Left lung (tissue), 10 donors: Measurements from ENCODE around the gene EBF3. TPM values are rescaled to one million over a fixed set of nuclear protein-coding genes. Genes with fewer than 3 reads are reported as not detected.

Source experiments
- ATAC-seq: fragments of 200-7000 bp; cut with Tn5 transposase; one replicate; pipeline ENCODE4 v1.9.1; 2020; ENCODE audit warnings: moderate library complexity
- DNase-seq, 4 donors: peaks; one replicate each; pipeline ENCODE4 v3.0.0-alpha.2; 2013 to 2020
- H3K27ac ChIP-seq, 2 donors: fragments of 200-600 bp; sonication (generic) in 1 of 2; one replicate each; pipeline versions ENCODE4 v1.5.0 to v1.8.0; 2020 to 2021
- H3K27me3 ChIP-seq, 2 donors: fragments of 200-600 bp; sonication (generic) in 1 of 2; one replicate each; pipeline versions ENCODE4 v1.5.0 to v1.8.0; 2020 to 2021
- H3K36me3 ChIP-seq, 2 donors: fragments of 200-600 bp; sonication (generic) in 1 of 2; one replicate each; pipeline versions ENCODE4 v1.5.0 to v1.8.0; 2020 to 2021
- H3K4me1 ChIP-seq, 2 donors: fragments of 200-600 bp; one replicate each; pipeline ENCODE4 v1.8.0; 2021
- H3K4me3 ChIP-seq, 2 donors: fragments of 200-600 bp; sonication (generic) in 1 of 2; one replicate each; pipeline versions ENCODE4 v1.5.0 to v1.8.0; 2020 to 2021; ENCODE audit warnings: mild to moderate bottlenecking in 1 of 2
- H3K9me3 ChIP-seq, 2 donors: fragments of 200-600 bp; sonication (generic) in 1 of 2; one replicate each; pipeline versions ENCODE4 v1.5.0 to v1.8.0; 2020 to 2021
- intact Hi-C, 2 donors: fragments of 100-400 bp; cut with DNase I; formaldehyde crosslinking; loops; one replicate each; pipeline versions ENCODE4 v1.11.2 to v1.14.2; 2022
- polyA plus RNA-seq, 6 donors: library from polyadenylated mRNA; unstranded; fragments of 120-200 nt; gene quantifications; one replicate each; pipeline ENCODE4 v1.2.1, GENCODE V29; 2013; ENCODE audit not compliant: insufficient read length in 6 of 6
- total RNA-seq, 2 donors: library from RNA; stranded (reverse); fragmentation: NEBNext Ultra II Directional; extraction: Animal tissue kit (Norgen Biotek cat#: 25700); gene quantifications; one replicate each; pipeline ENCODE4 v1.2.1, GENCODE V29; 2021
- TF ChIP-seq, protein P1 (sequence below), 2 donors: fragments of 200-600 bp; sonication (generic) in 1 of 2; IDR thresholded peaks; one replicate each; pipeline versions ENCODE4 v1.5.0 to v1.8.0; 2021; ENCODE audit warnings: antibody characterized with exemption in 2 of 2
- donor health status: DM: no; HTN: yes; CAD: no.
- donor health status: DM: no; HTN: no; CAD: no.

The EBF3 gene
- total and polyA plus RNA-seq, 8 donors, result 0.10 to 2.0 (median 1.4) TPM; not detected in 1

DNA sequence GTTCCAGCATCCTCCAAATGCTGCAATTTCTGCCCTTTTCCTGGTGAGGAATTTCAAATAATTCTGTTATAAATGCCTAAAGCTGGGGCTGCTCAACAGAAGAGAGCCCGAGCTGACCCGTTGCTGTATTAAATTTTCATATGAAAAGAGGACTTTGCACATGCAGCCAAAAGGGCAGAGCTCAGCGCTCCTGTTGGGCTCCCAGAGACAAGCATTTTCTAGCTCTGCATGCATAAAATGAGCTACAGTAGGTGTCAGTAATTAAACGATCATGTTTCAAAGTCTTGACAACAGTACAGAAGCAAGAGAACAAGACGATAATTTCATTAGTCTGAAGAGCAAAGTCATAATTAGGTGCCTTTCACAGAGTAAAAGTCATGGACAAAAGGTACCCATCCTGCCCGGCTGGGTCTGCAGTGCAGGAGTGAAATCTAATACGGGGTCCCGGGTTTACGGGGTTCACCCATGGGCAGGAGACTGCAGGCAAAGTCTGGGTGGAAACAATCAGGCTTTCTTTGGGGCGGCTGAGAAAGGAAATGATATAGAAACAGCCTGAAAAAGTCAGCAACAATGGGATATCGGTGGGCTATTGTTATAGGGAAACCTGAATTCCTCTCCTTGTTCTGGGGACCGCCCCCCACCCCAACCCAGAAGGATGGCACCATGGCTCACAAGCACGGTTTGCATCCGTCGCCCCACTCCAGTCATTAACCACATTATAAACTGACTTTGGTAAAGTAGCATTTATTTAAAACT is 66.0 kb downstream of the EBF3 start:
- intact Hi-C loops, result no loop called here
- Histone ChIP-seq H3K4me3 (no peak overlapping the region), H3K36me3 (no peaks in the 10 kb centered on the region), H3K9me3 (no peaks in the 10 kb centered on the region), H3K4me1 (no peaks in the 10 kb centered on the region), H3K27me3 (peaks cover 61 to 97% of the 10 kb centered on the region in 2 donors), H3K27ac (no peak overlapping the region)
- ATAC-seq (no peak), DNase-seq (no peak)
- TF ChIP-seq, protein P1, sequence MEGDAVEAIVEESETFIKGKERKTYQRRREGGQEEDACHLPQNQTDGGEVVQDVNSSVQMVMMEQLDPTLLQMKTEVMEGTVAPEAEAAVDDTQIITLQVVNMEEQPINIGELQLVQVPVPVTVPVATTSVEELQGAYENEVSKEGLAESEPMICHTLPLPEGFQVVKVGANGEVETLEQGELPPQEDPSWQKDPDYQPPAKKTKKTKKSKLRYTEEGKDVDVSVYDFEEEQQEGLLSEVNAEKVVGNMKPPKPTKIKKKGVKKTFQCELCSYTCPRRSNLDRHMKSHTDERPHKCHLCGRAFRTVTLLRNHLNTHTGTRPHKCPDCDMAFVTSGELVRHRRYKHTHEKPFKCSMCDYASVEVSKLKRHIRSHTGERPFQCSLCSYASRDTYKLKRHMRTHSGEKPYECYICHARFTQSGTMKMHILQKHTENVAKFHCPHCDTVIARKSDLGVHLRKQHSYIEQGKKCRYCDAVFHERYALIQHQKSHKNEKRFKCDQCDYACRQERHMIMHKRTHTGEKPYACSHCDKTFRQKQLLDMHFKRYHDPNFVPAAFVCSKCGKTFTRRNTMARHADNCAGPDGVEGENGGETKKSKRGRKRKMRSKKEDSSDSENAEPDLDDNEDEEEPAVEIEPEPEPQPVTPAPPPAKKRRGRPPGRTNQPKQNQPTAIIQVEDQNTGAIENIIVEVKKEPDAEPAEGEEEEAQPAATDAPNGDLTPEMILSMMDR (IDR thresholded peaks at IDR 0.05), result no peak

DNA sequence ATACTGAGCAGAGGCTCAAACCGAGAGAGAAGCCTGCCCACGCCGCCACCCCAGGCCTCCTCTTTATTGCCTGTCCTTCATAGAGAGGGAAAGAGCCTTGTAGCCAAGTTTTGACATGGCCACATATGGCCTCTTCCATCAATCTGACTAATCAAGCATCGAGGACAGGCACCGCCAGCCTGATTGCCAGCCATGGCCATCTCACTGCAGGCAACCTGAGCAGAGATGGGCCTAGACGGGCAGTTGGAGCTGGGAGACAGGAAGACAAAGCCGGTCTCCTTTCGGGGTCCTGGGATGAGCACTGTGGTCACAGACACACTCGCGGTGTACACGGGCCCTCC is 67.2 kb downstream of the EBF3 start:
- Histone ChIP-seq H3K9me3 (no peaks in the 10 kb centered on the region), H3K4me1 (no peaks in the 10 kb centered on the region), H3K27ac (no peak overlapping the region), H3K27me3 (peaks cover 61 to 88% of the 10 kb centered on the region in 2 donors), H3K36me3 (no peaks in the 10 kb centered on the region), H3K4me3 (no peak overlapping the region)
- DNase-seq (peak in 1 of 4 donors; percentile 64), ATAC-seq (no peak)
- TF ChIP-seq, protein P1 (IDR thresholded peaks at IDR 0.05), result no peak
- intact Hi-C loops, result no loop called here

DNA sequence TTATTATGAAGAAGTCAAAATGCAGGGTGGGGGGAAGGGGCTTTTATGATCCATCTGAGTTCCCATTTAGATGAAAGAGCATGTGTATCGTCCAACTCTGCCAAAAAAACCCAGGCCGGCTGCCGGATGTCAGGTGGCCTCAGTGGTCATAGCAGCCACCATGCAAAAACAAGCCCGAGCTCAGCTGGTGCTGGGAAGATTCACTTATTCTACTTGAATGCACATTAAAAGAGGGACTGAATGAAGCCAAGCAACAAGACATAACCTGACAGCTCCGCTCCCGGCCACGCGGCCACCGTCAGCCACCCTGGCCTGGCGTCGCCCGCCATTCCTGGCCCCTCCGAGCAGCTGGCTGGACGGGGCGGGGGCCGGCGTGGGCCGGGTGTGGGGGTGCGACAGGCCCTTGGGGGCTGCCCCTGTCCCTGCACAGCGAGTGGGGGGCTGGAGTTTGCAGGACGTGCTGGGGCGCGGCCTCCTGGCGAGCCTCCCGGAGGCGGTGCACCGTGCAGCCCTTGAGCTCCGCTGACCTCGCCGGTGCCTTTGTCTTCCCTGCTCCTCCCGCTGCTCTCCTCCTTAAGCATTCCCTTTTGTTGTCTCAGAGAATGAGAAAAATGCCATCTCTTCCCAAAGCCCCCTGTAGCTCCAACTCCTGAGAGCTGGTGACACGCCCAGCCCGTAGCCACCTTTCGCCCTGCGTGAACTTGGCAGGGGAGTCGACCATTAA is 67.8 kb downstream of the EBF3 start:
- Histone ChIP-seq H3K27me3 (peaks cover 56 to 83% of the 10 kb centered on the region in 2 donors), H3K27ac (no peak overlapping the region), H3K36me3 (no peaks in the 10 kb centered on the region), H3K9me3 (no peaks in the 10 kb centered on the region), H3K4me1 (no peaks in the 10 kb centered on the region), H3K4me3 (no peak overlapping the region)
- ATAC-seq (no peak), DNase-seq (peak in 1 of 4 donors; percentile 72)
- TF ChIP-seq, protein P1 (IDR thresholded peaks at IDR 0.05), result no peak
- intact Hi-C loops, result no loop called here

DNA sequence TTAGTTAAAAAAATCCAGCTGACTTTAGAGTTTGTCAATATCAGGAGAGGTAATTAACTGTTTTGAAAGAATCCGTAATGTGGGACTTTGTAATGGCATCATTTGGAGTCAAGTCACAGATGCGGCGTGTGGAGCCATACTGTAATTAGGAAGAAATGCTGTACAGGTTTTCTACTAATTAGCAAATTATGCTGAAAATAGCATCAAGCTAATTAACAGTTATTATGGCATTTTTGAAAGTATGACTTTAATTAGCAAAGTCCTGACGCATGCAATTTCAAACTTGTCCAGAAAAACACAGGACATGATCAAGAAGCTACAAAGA is 68.3 kb downstream of the EBF3 start:
- Histone ChIP-seq H3K9me3 (no peaks in the 10 kb centered on the region), H3K27me3 (peaks cover 51 to 78% of the 10 kb centered on the region in 2 donors), H3K36me3 (no peaks in the 10 kb centered on the region), H3K4me3 (no peak overlapping the region), H3K4me1 (no peaks in the 10 kb centered on the region), H3K27ac (no peak overlapping the region)
- TF ChIP-seq, protein P1 (IDR thresholded peaks at IDR 0.05), result no peak
- DNase-seq (no peak), ATAC-seq (no peak)
- intact Hi-C loops, result no loop called here

- no peak overlapping the region for H3K27ac ChIP-seq
- ATAC-seq (no peak), DNase-seq (no peak)
- H3K36me3 ChIP-seq, result no peaks in the 10 kb centered on the region
- TF ChIP-seq, protein P1 (IDR thresholded peaks at IDR 0.05), result no peak
- intact Hi-C loops, result no loop called here
- H3K9me3 ChIP-seq, result no peaks in the 10 kb centered on the region
- H3K27me3 ChIP-seq, result peaks cover 41 to 67% of the 10 kb centered on the region in 2 donors
- H3K4me3 ChIP-seq, result no peak overlapping the region
- H3K4me1 ChIP-seq, result no peaks in the 10 kb centered on the region
Measured at GRCh38 chr10:129894698-129895097, 69.4 kb downstream of the EBF3 start.
